GM10248 (cell line): ENCODE results near the gene DCST2.

Experiments used
- CTCF ChIA-PET: fragments of 300-600 bp; sonication (Branson Sonifier 250); formaldehyde crosslinking; extraction: SDS; loops from one replicate; lab custom pipeline; 2021; ENCODE audit warnings: antibody characterized with exemption; lab: Yijun Ruan, JAX
- POLR2A ChIA-PET: fragments of 350-650 bp; sonication (Branson Sonifier 250); formaldehyde crosslinking; extraction: SDS; loops from one replicate; lab custom pipeline; 2020; ENCODE audit warnings: antibody characterized with exemption; lab: Yijun Ruan, JAX
- DNase-seq: peaks from one replicate; pipeline ENCODE4 v3.0.0; 2012; ENCODE audit errors: extremely low spot score
- TF ChIP-seq, protein P1 (sequence below): IDR thresholded peaks from 2 replicates; pipeline ENCODE4 v1.5.1; 2012; ENCODE audit warnings: mild to moderate bottlenecking, low read depth; ENCODE audit errors: extremely low read depth, missing control alignments, control extremely low read depth

The DCST2 gene

GRCh38 chr1:154994591-154994990 lies 39.0 kb downstream of the DCST2 start:
- TF ChIP-seq, protein P1, sequence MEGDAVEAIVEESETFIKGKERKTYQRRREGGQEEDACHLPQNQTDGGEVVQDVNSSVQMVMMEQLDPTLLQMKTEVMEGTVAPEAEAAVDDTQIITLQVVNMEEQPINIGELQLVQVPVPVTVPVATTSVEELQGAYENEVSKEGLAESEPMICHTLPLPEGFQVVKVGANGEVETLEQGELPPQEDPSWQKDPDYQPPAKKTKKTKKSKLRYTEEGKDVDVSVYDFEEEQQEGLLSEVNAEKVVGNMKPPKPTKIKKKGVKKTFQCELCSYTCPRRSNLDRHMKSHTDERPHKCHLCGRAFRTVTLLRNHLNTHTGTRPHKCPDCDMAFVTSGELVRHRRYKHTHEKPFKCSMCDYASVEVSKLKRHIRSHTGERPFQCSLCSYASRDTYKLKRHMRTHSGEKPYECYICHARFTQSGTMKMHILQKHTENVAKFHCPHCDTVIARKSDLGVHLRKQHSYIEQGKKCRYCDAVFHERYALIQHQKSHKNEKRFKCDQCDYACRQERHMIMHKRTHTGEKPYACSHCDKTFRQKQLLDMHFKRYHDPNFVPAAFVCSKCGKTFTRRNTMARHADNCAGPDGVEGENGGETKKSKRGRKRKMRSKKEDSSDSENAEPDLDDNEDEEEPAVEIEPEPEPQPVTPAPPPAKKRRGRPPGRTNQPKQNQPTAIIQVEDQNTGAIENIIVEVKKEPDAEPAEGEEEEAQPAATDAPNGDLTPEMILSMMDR: no peak
- ChIA-PET POLR2A (interaction anchor here (0.6 kb wide), 1 partner anchor 223 kb away, joined by 3 read pairs; no protein-coding TSS in a partner anchor), CTCF (interaction anchor here (0.8 to 13.3 kb wide), 6 partner anchors 11 to 494 kb away, joined by 3 to 175 read pairs (median 4); partner anchors contain the start of genes ADAM15, CKS1B and FLAD1)
- DNase-seq: no peak

GRCh38 chr1:154994269-154994587 lies 39.4 kb downstream of the DCST2 start:
- ChIA-PET POLR2A (interaction anchor here (2.3 kb wide), 1 partner anchor 11 kb away, joined by 9 read pairs; the partner anchor contains the start of gene FLAD1), CTCF (interaction anchor here (0.8 to 13.3 kb wide), 7 partner anchors 11 to 493 kb away, joined by 3 to 175 read pairs (median 4); partner anchors contain the start of genes ADAM15, CKS1B and FLAD1)
- DNase-seq: no peak
- TF ChIP-seq, protein P1: no peak

DNA sequence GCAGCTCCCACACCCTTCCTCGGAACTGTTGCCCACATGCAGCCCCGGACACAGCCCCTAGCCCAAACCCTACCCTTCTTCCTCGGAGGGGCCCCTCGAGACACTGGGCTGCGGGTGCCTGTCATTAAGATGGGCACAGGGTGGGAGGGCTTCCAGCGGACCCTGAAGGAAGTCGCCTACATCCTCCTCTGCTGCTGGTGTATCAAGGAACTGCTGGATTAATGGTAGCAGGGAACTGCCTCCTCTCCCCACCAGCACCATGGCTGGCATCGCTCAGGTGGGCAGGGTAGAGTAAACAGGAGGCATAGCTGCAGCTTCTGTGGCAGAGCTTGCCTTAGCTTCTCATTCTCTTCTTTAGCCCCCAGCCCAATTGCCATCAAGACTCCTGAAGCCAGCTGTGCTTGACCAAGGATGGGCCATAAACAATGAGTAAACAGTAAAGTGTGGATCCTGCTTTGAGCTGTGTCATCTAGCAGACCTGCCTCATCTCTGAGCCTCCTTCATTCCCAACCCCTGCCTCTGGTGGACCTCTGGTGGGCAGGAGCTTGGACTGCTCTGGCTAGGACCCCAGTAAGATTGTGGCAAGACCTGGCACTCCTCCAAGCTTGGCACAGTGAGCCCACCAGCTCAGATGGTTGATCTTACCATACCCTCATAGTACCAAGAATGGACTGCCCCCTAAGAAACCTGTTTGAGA lies 39.9 kb downstream of the DCST2 start, which contains the start of gene LENEP:
TSS of gene LENEP (plus strand) at position 15 of the 697 bp plus-strand sequence. CDS start at position 37, 22 bp downstream.
- CTCF ChIA-PET: interaction anchor here (0.8 to 13.3 kb wide), 8 partner anchors 11 to 493 kb away, joined by 3 to 175 read pairs (median 4); partner anchors contain the start of genes ADAM15, CKS1B and FLAD1
- POLR2A ChIA-PET: interaction anchor here (2.3 kb wide), 1 partner anchor 10 kb away, joined by 9 read pairs; the partner anchor contains the start of gene FLAD1

GRCh38 chr1:154992721-154993571 lies 40.6 kb downstream of the DCST2 start:
- POLR2A ChIA-PET: interaction anchor here (2.3 kb wide), 1 partner anchor 9 kb away, joined by 9 read pairs; the partner anchor contains the start of gene FLAD1
- CTCF ChIA-PET: interaction anchor here (1.5 to 13.3 kb wide), 3 partner anchors 10 to 24 kb away, joined by 4 to 175 read pairs (median 13); partner anchors contain the start of gene FLAD1
- DNase-seq: no peak
- TF ChIP-seq, protein P1: no peak

More for the DNA sequence above, 39.9 kb downstream of the DCST2 start, which contains the start of gene LENEP:
- TF ChIP-seq, protein P1: no peak
- no peak for DNase-seq

GRCh38 chr1:154990276-154990675 lies 43.3 kb downstream of the DCST2 start:
- DNase-seq: no peak
- POLR2A ChIA-PET: no interaction called here
- TF ChIP-seq, protein P1: no peak
- CTCF ChIA-PET: interaction anchor here (0.9 to 5.5 kb wide), 3 partner anchors 9 to 20 kb away, joined by 4 to 48 read pairs (median 4); partner anchors contain the start of gene SHC1

DNA sequence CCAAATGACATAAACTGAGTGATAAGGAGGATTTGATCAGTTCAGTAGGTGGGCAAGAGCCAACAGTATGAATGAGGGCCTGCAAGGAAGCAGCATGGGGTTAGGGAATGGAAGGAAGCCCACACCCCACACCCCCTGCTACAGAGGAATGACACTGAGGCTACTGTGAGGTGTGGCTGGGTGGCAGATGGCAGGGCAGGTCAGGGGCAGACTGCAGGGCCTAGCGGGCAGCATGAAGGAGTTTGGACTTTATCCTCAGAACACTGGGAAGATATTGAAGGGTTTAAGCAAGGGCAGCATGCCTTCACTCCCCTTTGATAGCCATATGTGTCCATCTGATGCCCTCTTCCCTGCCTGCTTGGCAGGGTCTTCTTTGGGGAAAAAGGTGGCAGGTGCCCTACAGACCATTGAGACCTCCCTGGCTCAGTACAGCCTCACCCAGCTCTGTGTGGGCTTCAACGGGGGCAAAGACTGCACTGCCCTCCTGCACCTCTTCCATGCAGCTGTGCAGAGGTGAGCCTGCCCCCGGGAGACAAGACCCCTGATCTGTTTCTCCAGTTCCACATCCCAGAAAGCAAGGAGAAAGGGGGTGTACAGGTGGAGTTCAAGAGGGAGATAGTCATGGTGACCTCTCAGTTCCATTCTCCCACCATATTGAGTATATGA lies 44.3 kb downstream of the DCST2 start:
- TF ChIP-seq, protein P1: no peak
- POLR2A ChIA-PET: no interaction called here

More for the DNA sequence above, 44.3 kb downstream of the DCST2 start:
- DNase-seq: no peak
- CTCF ChIA-PET: interaction anchor here (1.6 to 5.5 kb wide), 4 partner anchors 10 to 72 kb away, joined by 4 to 48 read pairs (median 8); partner anchors contain the start of gene SHC1
